GM12878 (cell line): ENCODE data around the gene OR14A16. TPM values are rescaled to one million over a fixed set of nuclear protein-coding genes. Genes with fewer than 3 reads are reported as not detected.

Experiments
- ATAC-seq: fragments of 200-7000 bp; cut with Tn5 transposase; 3 replicates; pipeline ENCODE4 v1.9.1; 2020; ENCODE audit warnings: mild to moderate bottlenecking, moderate library complexity
- BruUV-seq: library from RNA; stranded (reverse); fragments of 400-500 nt; replicated peaks from 2 replicates; lab custom pipeline; 2021; lab: Mats Ljungman, UMichigan
- CTCF ChIA-PET: fragments of 300-600 bp; sonication (Branson Sonifier 250); formaldehyde crosslinking; extraction: SDS; loops from one replicate; lab custom pipeline; 2021; ENCODE audit warnings: inconsistent platforms; lab: Yijun Ruan, JAX
- POLR2A ChIA-PET: fragments of 350-600 bp; formaldehyde crosslinking; extraction: SDS; loops from one replicate; lab custom pipeline; 2021; ENCODE audit warnings: inconsistent platforms; lab: Charles Lee
- RAD21 ChIA-PET: fragments of 300-600 bp; sonication (Branson Sonifier 250); formaldehyde crosslinking; loops from one replicate; lab custom pipeline; 2023; ENCODE audit warnings: antibody characterized with exemption; ENCODE audit not compliant: unreplicated experiment; lab: Charles Lee
- SMC1A ChIA-PET: fragments of 300-600 bp; sonication (Branson Sonifier 250); formaldehyde crosslinking; loops from one replicate; lab custom pipeline; 2023; ENCODE audit not compliant: unreplicated experiment, uncharacterized antibody; lab: Charles Lee
- DNase-seq: peaks from one replicate; pipeline ENCODE4 v3.0.0-alpha.2; 2011; ENCODE audit warnings: low read depth, low spot score
- FAIRE-seq: peaks from 3 replicates; lab custom pipeline; 2011; peaks lifted over from hg19 to GRCh38; lab: Jason Lieb, UNC
- H2AFZ ChIP-seq: 2 replicates; pipeline ENCODE4 v1.6.0; 2011; ENCODE audit warnings: low read depth, low read length, control low read depth; ENCODE audit not compliant: control insufficient read depth
- H3K27ac ChIP-seq: 2 replicates; pipeline ENCODE4 v1.5.1; 2011; ENCODE audit warnings: control low read depth; ENCODE audit not compliant: control insufficient read depth, insufficient read depth
- H3K27me3 ChIP-seq, 2 experiments: replicated peaks in 1 of 2; 2 replicates each; pipeline versions ENCODE4 v1.6.0 to v1.6.1; 2011; ENCODE audit warnings: low read length in 1 of 2; ENCODE audit not compliant: control insufficient read depth in 2 of 2, insufficient read depth in 2 of 2
- H3K36me3 ChIP-seq, 2 experiments: 2 replicates each; pipeline ENCODE4 v1.5.1; 2011; ENCODE audit warnings: low read length in 1 of 2; ENCODE audit not compliant: control insufficient read depth in 2 of 2, insufficient read depth in 2 of 2
- H3K4me1 ChIP-seq: 2 replicates; pipeline ENCODE4 v1.6.1; 2011; ENCODE audit warnings: mild to moderate bottlenecking, low read length, moderate library complexity, mixed read lengths; ENCODE audit not compliant: control insufficient read depth, insufficient read depth
- H3K4me2 ChIP-seq: 2 replicates; pipeline ENCODE4 v1.6.0; 2011; ENCODE audit warnings: control low read depth; ENCODE audit not compliant: control insufficient read depth, insufficient read depth
- H3K4me3 ChIP-seq: fragments of 200-600 bp; sonication (generic); 2 replicates; pipeline ENCODE4 v1.5.1; 2016
- H3K79me2 ChIP-seq: 2 replicates; pipeline ENCODE4 v1.6.0; 2011; ENCODE audit warnings: low read length; ENCODE audit not compliant: control insufficient read depth, insufficient read depth
- H3K9ac ChIP-seq: 2 replicates; pipeline ENCODE4 v1.8.0; 2011; ENCODE audit warnings: low read length, control low read depth, mixed read lengths; ENCODE audit not compliant: control insufficient read depth, insufficient read depth
- H3K9me3 ChIP-seq: replicated peaks from 3 replicates; pipeline ENCODE4 v1.5.1; 2011; ENCODE audit warnings: mild to moderate bottlenecking, low read length; ENCODE audit not compliant: control insufficient read depth, insufficient read depth
- H4K20me1 ChIP-seq: 2 replicates; pipeline ENCODE4 v1.6.0; 2011; ENCODE audit not compliant: control insufficient read depth, insufficient read depth
- E4F1 ChIP-seq: fragments of 450-650 bp; IDR thresholded peaks from 2 replicates; pipeline ENCODE4 v1.6.1; 2018; ENCODE audit warnings: borderline replicate concordance, mild to moderate bottlenecking; ENCODE audit not compliant: partially characterized antibody
- KDM1A ChIP-seq: fragments of 200-600 bp; sonication (generic); IDR thresholded peaks from 2 replicates; pipeline ENCODE4 v1.6.1; 2016; ENCODE audit warnings: borderline replicate concordance
- MTA3 ChIP-seq: IDR thresholded peaks from 2 replicates; pipeline ENCODE4 v1.6.1; 2012; ENCODE audit warnings: low read length, inconsistent platforms, borderline replicate concordance
- NBN ChIP-seq: fragments of 450-650 bp; IDR thresholded peaks from 2 replicates; pipeline ENCODE4 v1.6.1; 2016
- NKRF ChIP-seq: fragments of 450-650 bp; conservative IDR thresholded peaks from 2 replicates; pipeline ENCODE4 v1.6.1; 2017; ENCODE audit warnings: mild to moderate bottlenecking, moderate library complexity
- PAX8 ChIP-seq: fragments of 450-650 bp; IDR thresholded peaks from 2 replicates; pipeline ENCODE4 v1.6.1; 2017; ENCODE audit warnings: mild to moderate bottlenecking, moderate library complexity
- SIN3A ChIP-seq: IDR thresholded peaks from 2 replicates; pipeline ENCODE4 v1.6.1; 2012; ENCODE audit warnings: low read depth, low read length, improper control_type of control experiment
- STAT3 ChIP-seq: IDR thresholded peaks from 2 replicates; pipeline ENCODE4 v1.6.1; 2011; ENCODE audit warnings: low read depth, low read length, improper control_type of control experiment
- YBX1 ChIP-seq: fragments of 450-650 bp; IDR thresholded peaks from 2 replicates; pipeline ENCODE4 v1.6.1; 2016; ENCODE audit warnings: antibody characterized with exemption
- ZNF207 ChIP-seq: fragments of 450-650 bp; IDR thresholded peaks from 2 replicates; pipeline ENCODE4 v1.6.1; 2014; ENCODE audit warnings: antibody characterized with exemption, mild to moderate bottlenecking, borderline replicate concordance
- ZNF592 ChIP-seq: fragments of 450-650 bp; IDR thresholded peaks from 2 replicates; pipeline ENCODE4 v1.6.1; 2017; ENCODE audit warnings: mild to moderate bottlenecking, moderate library complexity
- ZNF622 ChIP-seq: fragments of 450-650 bp; IDR thresholded peaks from 2 replicates; pipeline ENCODE4 v1.6.1; 2017; ENCODE audit warnings: mild to moderate bottlenecking, inconsistent platforms
- WGBS: methylation state at CpG from one replicate; pipeline ENCODE4 v1.1.6; 2016; ENCODE audit warnings: low lambda C conversion rate; ENCODE audit not compliant: insufficient replicate concordance, insufficient coverage; ENCODE audit errors: missing lambda C conversion rate; 5-methylcytosine and 5-hydroxymethylcytosine counted together
- in situ Hi-C: fragments of 300-500 bp; cut with MboI; formaldehyde crosslinking; loops from 9 replicates; pipeline ENCODE4 v1.14.3; 2018; ENCODE audit warnings: mixed read lengths
- intact Hi-C: fragments of 100-400 bp; cut with micrococcal nuclease; formaldehyde crosslinking; loops from one replicate; pipeline ENCODE4 v1.14.2; 2022; ENCODE audit not compliant: unreplicated experiment
- polyA plus RNA-seq, 11 experiments: library from polyadenylated mRNA; depleted of rRNA in 4 of 11; unstranded in 6 of 11; stranded (reverse) in 5 of 11; fragments of >200 nt; fragmentation: Nextera tagmentation in 4 of 11; fragmentation: Illumina TruSeq in 1 of 11; extraction: Ambion mirVana in 4 of 11; extraction: Trizol in 1 of 11; gene quantifications; 1 replicate in 1 of 11; 2 replicates in 10 of 11; pipeline versions ENCODE4 v1.2.1 to v1.2.3, GENCODE V29; 2011 to 2016; ENCODE audit warnings: inconsistent platforms in 2 of 11, missing spikeins in 2 of 11, low read depth in 1 of 11
- total RNA-seq, 4 experiments: library from RNA; depleted of rRNA in 3 of 4; stranded (reverse); fragments of >200 nt in 3 of 4; fragmentation: Illumina TruSeq in 1 of 4; extraction: Trizol in 1 of 4; gene quantifications; 2 replicates each; pipeline versions ENCODE4 v1.2.1 to v1.2.3, GENCODE V29; 2013 to 2021

The OR14A16 gene
- total and polyA plus RNA-seq, 10 of the 15 experiments (the other 5 are each of a cell fraction or from before 2014, with no cell fraction given) = not detected

GRCh38 chr1:247855911-247856310 lies 32.0 kb upstream of the OR14A16 start (continued):
- TF ChIP-seq E4F1 (no peak), NBN (no peak), SIN3A (no peak), ZNF592 (no peak)

GRCh38 chr1:247854899-247855545 lies 31.1 kb upstream of the OR14A16 start:
- ChIA-PET POLR2A (no interaction called here), SMC1A (interaction anchor here (1.0 kb wide), 1 partner anchor 175 kb away, joined by 3 read pairs; no protein-coding TSS in a partner anchor), RAD21 (no interaction called here), CTCF (no interaction called here)
- no peak for FAIRE-seq
- Histone ChIP-seq H4K20me1 (no peaks in the 10 kb centered on the region), H3K36me3 (no peaks in the 10 kb centered on the region), H3K4me1 (no peaks in the 10 kb centered on the region), H3K4me2 (no peak overlapping the region), H3K4me3 (no peak overlapping the region), H3K27ac (no peak overlapping the region), H3K9ac (no peak overlapping the region), H3K79me2 (no peaks in the 10 kb centered on the region), H2AFZ (no peak overlapping the region), H3K27me3 (peaks cover 1 to 5% of the 10 kb centered on the region in 2 experiments; a peak in 3 of 4 replicates), H3K9me3 (no peaks in the 10 kb centered on the region)
- BruUV-seq = no TSS peak
- ATAC-seq = no peak
- no peak for DNase-seq
- in situ Hi-C loops (no loop called here), intact Hi-C loops (no loop called here)
- 37% methylated on average over 14 of the region's 14 CpGs for WGBS
- TF ChIP-seq ZNF207 (no peak), NKRF (no peak), ZNF622 (no peak), PAX8 (no peak), MTA3 (no peak), STAT3 (no peak), KDM1A (no peak), YBX1 (no peak)
